ENCODE results near the gene ZNF770.
"Not testable (repeated sequence)": the region's sequence is repeated elsewhere in the genome, so short reads cannot be mapped to it uniquely, and the experiment has no call there.

The ZNF770 gene

DNA sequence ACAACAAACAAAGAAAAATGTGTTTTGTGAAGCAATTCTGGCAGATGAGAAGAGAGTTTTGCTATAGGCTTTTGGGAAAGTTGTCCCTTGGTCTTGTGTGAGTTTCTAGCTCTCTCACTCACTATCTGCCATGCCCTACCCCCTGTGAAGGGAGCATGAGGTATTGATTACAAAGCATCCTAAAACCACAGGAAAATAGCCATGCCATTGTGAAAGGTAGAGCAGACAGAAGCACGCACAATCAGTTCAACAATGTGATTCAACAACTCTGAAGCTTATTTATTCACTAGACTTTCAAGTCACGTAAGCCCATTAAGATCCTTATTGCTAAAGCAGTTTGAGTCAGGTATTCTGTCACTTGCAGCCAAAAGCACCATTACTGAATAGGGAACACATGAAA, 12.0 kb downstream of the ZNF770 start:
- DNase-seq: no peak

DNA sequence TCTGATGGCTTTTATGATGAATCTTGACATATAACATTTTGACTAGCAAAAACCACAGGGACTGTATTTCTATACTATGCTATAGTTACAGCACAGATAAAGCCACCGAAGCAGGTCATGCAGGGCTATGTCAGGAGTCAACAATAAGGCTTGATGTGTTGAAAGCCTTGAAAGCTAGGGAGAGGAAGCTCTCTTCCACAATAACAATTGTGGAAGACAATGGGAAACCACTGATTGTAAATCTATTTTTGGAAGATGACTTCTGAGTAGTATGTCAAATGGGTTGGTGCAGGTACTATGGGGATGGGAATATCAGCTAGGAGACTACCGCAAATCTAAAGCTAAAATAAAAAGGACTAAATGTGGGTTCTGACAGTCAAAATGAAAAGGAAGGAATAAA, 14.6 kb downstream of the ZNF770 start:
- no peak for DNase-seq

DNA sequence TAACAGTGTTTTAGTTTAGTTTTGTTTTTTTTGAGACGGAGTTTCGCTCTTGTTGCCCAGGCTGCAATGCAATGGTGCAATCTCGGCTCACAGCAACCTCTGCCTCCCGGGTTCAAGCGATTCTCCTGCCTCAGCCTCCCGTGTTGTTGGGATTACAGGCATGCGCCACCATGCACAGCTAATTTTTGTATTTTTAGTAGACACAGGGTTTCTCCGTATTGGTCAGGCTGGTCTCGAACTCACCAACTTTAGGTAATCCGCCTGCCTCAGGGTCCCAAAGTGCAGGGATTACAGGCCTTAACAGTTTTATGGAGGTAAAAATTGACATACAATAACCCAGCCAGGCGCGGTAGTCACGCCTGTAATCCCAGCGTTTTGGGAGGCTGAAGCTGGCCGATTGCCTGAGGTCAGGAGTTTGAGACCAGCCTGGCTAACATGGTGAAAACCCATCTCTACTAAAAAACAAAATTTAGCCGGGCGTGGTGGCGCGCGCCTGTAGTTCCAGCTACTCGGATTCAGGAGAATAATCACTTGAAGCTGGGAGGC, 17.9 kb downstream of the ZNF770 start:
- DNase-seq: not testable (repeated sequence)

DNA sequence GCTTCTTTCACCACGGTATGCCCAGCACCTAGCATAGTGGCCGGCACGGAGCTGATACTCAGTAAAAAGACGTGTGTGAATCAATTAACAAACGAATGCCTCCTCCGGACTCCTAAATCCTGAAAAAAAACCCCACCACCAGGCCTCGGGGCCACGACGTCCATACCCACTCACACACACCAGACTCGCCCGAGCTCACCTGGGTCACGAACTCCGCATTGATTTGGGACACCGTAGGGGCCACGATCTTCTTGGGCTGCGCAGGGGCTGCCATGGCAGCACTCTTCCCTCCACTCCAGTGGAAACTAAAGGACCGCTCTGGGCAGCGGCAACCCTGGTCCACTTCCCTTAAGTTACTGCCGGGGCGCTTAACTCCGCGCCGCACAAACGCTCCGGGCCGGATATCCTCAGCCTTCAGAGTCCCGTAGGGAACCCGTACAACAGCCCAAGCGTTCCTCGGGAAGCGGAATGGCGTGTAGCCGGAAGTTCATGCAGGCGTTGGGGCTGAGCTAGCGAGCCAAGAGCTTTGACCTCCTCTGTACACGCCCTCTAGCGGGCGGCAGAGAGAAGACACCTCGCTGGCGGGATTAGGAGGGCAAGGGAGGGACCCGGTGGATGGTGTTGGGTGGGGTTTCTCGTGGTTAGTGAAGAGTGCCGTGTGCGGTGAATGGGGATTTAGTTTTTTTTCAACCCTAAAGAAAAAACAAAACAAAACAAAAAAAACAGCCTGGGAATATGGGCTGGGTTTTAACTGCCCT, 18.6 kb downstream of the ZNF770 start, which contains the start of gene AQR:
Gene AQR, minus strand, starts transcription at position 403 of the 758 bp plus-strand sequence. Its CDS starts 129 bp downstream, at position 274.
- DNase-seq: peak; percentile 94

DNA sequence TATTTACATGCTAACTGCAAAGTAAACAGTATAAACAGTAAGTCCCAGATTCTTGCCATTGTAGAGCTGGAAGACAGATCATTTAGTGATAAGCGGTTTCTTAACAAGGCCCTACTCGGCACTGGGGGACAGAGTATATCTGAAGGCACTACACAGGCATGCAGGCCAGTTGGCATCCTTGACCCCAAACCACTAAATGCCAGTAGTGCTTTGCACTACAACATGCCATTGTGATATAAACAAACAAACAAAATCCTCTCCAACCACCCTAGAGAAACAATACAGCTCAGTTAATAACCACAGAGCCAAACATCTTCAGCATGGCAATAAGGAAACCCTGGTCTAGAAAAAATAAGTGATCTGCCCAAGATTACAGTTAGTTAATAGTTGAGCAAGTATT, 23.8 kb downstream of the ZNF770 start:
- no peak for DNase-seq

DNA sequence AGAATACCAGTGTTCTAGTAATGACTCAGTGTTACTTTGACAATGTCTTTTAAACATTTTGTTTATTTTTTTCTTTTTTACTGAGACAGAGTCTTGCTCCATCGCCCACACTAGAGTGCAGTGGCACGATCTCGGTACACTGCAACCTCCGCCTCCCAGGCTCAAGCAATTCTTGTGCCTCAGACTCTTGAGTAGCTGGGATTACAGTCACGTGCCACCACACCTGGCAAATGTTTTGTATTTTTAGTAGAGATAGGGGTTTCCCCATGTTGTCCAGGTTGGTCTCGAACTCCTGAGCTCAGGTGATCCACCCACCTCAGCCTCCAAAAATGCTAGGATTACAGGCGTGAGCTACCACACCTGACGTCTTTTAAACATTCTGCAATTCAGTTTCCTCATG, 34.2 kb downstream of the ZNF770 start:
- DNase-seq: no peak

DNA sequence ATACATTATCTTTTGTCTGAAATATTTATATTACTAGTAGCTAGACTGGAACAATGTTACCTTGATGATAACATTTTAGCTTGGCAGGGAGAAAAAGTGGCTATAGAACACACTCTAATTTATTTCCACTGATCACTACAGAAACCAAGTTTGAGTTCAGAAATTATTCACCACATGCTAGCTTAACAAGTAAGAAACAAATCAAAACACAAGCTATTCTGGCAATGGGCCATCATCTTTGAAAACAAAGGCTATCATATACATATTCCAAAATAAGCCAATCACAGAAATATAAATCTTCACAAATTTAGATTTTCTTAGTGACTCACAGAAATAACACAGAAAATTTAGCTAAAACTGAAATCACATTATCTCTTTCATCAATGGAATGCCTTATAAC, 35.6 kb downstream of the ZNF770 start:
- DNase-seq: no peak

DNA sequence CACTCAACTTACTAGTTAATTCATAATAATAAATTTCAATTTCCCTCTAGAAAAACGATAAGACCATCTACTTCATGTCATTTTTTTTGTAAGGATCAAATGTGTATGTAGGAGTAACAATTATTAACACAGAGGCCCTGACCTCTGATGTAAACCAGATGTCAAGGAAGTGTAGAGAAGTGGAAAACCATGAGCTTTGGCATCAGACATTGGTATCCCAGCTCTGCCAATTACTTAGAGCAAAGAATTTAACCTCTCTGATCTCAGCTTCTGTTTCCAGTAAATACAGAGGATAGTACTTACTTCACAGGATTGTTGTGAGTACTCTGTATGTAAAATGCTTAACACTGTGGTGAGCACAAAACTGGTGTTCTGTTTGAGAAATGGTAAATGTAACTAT, 36.1 kb downstream of the ZNF770 start:
- DNase-seq: no peak

DNA sequence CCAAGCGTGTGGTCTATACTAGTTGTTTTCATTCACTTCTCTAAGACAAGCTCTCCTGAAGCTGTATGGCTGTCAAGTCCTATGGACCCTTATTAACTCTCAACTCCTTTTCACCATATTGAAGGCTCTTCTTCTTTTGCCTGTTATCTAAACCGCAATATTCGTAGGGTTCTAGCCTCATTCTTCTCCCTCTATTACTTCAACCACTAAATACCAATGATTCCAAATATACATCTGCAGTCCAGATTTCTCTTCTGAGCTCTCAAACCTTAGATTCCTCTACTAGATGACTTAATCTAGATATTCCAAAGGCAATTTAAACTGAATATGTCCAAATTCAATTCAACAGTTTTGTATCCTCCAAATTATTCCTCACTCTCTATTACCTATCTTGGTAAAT, 43.2 kb downstream of the ZNF770 start:
- no peak for DNase-seq

DNA sequence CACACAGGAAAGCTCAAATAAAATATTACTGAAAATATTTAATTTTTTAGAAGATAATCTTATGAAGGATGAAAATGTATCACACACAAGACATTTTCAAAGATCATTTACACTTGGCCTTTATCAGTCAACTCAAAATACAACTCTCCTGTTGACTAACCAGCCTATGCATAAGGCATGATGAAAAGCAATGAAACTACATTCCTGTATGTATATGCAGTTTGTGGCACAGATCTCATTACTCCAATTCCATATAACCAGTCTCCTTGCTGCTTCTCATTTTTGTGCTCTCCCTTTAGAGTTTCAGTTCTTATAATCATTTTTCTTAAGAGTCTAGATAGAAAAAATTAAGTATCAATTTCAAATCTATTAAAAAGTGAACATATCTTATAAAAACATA, 44.4 kb downstream of the ZNF770 start:
- DNase-seq: no peak

DNA sequence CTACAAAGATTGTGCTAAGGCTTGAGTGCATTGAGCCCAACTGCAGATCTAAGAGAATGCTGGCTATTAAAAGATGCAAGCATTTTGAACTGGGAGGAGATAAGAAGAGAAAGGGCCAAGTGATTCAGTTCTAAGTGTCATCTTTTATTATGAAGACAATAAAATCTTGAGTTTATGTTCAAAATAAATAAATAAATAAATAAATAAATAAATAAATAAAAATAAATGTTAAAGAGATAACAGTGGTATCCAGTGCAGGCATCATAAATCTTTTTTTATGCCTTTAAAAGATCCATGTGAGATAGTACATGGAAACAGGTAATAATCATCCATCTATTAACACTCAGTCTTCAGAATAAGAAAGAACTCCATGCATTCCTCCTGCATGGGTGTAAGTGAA, 44.8 kb downstream of the ZNF770 start:
- not testable (repeated sequence) for DNase-seq

DNA sequence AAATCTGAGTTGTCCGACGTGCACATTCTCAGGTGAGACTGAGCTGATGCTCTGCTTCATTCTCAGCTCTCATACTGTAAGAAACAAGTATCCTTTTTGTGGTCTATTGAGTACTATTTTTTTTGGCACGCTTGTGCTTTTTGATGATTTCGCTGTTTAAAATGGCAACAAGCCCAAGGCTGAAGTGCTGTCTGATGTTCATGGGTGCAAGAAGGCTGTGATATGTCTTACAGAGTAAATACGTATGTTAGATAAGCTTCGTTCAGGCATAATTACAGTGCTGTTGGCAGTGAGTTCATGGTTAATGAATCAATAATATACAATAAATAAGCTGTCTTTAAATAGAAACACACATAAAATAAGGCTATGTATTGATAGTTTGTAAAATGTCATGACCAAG, 45.7 kb downstream of the ZNF770 start:
- DNase-seq: no peak

DNA sequence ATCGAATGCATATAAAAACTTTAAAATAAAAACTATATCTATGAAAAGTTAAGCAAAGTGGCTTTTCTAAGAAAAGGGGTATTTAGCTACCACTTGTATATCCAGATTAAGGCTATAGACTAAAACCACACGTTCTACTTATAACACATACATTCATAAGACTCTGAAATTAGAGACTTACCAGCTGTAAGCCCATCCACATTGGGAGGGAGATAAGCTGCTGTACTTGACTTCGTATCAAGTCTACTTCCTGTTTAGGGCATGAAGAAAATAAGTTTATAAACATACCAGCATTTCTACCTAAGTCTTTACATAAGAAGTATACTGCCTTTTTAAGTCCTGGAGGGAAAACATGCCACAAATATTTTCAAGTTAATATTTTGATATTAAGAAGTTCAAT, 46.3 kb downstream of the ZNF770 start:
- DNase-seq: no peak

DNA sequence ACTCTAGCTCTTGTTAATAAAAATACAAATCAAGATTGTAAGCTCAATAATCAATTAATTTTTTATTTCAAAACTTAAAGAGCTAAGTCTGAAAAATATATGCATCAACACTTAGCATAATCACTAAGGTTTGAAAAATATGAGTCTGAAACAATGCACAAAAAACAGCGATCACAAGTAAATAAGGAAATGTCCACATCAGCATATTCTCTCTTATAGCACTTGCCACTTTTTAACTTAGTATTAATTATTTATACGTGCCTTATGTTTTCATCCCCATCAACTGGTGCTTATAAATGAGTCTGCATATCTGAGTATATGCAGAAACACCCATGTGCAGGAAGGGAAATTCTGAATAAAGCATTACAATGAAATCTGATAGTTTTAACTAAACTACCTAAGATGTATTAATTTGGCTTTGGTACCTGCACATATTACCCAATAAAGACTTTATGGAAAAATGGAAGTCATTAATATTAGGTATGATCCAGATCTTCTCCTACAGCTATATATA, 46.8 kb downstream of the ZNF770 start:
- no peak for DNase-seq

DNA sequence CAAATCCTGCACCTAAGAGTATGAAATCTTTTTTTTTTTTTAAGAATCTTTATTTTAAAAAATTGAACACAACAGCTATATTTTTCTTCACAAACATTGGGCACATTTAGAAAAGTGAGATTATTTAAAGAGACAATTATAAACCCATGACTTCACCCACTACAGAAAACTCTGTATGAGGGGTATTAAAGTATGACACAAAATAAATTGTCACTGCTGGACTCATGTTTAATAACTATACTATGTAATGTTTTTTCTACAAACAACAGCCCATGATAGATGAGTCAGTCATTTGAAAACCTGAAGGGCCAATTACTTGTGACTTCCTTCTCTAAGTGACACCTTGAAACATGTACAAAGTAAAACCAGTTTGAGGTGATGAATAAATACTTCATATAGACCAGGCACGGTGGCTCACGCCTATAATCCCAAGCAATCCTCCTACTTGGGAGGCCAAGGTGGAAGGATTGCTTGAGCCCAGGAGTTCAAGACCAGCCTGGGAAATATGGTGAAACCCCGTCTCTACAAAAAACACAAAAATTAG, 54.6 kb downstream of the ZNF770 start:
- no peak for DNase-seq

DNA sequence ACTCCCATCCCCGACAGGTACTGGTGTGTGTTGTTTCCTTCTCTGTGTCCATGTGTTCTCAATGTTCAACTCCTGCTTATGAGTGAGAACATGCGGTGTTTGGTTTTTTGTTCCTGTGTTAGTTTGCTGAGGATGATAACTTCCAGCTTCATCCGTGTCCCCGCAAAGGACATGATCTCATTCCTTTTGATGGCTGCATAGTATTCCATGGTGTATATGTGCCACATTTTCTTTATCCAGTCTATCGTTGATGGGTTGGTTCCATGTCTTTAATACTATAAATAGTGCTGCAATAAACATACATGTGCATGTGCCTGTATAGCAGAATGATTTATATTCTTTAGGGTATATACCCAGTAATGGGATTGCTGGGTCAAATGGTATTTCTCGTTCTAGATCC, 59.7 kb downstream of the ZNF770 start:
- DNase-seq: not testable (repeated sequence)
